HUES48 (cell line): ENCODE measurements around the gene PRKCQ.

Source experiments
- H3K27ac ChIP-seq: one replicate; pipeline ENCODE4 v1.7.0; 2013; ENCODE audit warnings: low read depth, low read length, inconsistent platforms
- H3K27me3 ChIP-seq: 2 replicates; pipeline ENCODE4 v1.6.1; 2013; ENCODE audit warnings: mild to moderate bottlenecking, low read length; ENCODE audit not compliant: control insufficient read depth, insufficient read depth
- H3K36me3 ChIP-seq: 2 replicates; pipeline ENCODE4 v1.6.1; 2013; ENCODE audit warnings: low read length; ENCODE audit not compliant: control insufficient read depth, insufficient read depth
- H3K4me1 ChIP-seq: 2 replicates; pipeline ENCODE4 v1.6.1; 2013; ENCODE audit warnings: mild to moderate bottlenecking, low read length; ENCODE audit not compliant: control insufficient read depth, insufficient read depth
- H3K4me3 ChIP-seq: 2 replicates; pipeline ENCODE4 v1.5.1; 2013; ENCODE audit warnings: mild to moderate bottlenecking, low read depth, low read length
- H3K9ac ChIP-seq: 2 replicates; pipeline ENCODE4 v1.6.1; 2013; ENCODE audit warnings: mild to moderate bottlenecking, low read depth, low read length, moderate library complexity
- H3K9me3 ChIP-seq: 2 replicates; pipeline ENCODE4 v1.6.1; 2013; ENCODE audit warnings: low read length; ENCODE audit not compliant: control insufficient read depth, insufficient read depth

The PRKCQ gene

DNA sequence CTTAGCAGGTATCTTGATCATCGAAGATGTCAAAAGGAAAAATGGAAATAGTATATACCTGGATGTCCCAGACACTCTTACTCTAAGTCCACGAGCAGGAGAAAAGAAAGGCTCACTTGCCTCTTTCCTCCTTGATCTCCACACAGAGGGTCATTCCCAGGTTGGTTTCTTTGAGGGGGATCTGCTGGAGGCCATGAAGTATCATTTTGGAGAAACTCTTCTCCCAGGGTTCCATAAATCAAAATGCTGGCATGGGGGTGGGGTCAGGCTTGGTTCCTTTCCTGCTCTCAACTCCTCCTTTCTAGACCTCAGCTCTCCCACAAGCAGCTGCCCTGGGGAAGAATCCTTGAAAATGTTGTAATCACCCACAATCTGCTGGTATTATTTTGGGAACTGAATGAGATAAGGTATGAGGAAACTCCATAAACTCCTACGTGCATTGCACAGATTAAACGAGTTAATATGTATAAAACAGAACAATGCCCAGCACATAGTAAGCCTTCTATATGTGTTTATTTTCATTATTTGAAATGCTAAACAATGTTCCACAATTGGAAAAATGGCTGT is 54.4 kb downstream of the PRKCQ start:
- H3K4me1 ChIP-seq, result no peaks in the 10 kb centered on the region
- no peak overlapping the region for H3K9ac ChIP-seq
- H3K27ac ChIP-seq, result no peak overlapping the region
- H3K9me3 ChIP-seq, result no peaks in the 10 kb centered on the region
- H3K36me3 ChIP-seq, result no peaks in the 10 kb centered on the region
- H3K4me3 ChIP-seq, result no peak overlapping the region
- no peaks in the 10 kb centered on the region for H3K27me3 ChIP-seq

DNA sequence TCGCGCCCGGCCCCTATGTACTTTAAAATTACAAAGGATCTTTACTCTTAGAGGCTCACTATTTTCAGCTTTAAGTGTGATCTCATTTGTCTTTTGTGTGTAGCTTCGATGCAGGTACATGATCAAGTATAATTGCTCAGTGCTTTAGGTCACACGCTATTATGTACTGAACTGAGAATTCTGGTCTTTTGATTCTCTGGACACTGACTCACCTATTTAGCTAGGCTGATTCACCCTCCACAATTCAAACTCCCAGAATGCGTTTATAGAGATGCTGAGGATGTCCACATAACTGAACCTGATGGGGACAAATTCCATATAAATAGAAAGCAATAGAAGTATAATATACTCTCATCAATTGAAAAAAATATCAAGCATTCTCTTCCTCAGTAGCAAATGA is 57.8 kb downstream of the PRKCQ start:
- no peaks in the 10 kb centered on the region for H3K4me1 ChIP-seq
- no peak overlapping the region for H3K27ac ChIP-seq
- H3K27me3 ChIP-seq, result no peaks in the 10 kb centered on the region
- H3K36me3 ChIP-seq, result no peaks in the 10 kb centered on the region
- H3K9me3 ChIP-seq, result no peaks in the 10 kb centered on the region
- H3K4me3 ChIP-seq, result no peak overlapping the region
- no peak overlapping the region for H3K9ac ChIP-seq

DNA sequence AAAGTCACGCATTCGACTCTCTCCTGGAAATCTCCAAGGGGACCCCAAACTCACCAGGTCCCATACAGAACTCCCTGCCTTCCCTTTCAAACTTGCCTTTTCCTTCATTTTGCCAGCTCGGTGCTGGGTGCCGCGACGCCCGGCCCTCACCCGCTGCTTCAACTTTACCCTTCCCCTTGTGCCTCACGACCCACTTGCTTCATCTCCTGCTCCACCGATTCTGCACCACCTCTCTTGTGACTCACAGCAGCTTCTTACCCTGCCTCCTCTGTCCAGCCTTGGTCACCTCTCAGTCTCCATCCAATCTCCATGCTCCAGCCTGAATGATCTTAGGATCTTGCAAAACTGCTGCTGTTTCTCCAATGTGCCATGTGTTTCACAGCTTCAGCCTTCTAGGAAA is 59.9 kb downstream of the PRKCQ start:
- no peak overlapping the region for H3K4me3 ChIP-seq
- H3K4me1 ChIP-seq, result 0 out of 2 replicates have a peak, but pooled peaks cover 4% of the 10 kb centered on the region
- no peak overlapping the region for H3K9ac ChIP-seq
- no peaks in the 10 kb centered on the region for H3K9me3 ChIP-seq
- H3K36me3 ChIP-seq, result no peaks in the 10 kb centered on the region
- no peak overlapping the region for H3K27ac ChIP-seq
- H3K27me3 ChIP-seq, result no peaks in the 10 kb centered on the region

DNA sequence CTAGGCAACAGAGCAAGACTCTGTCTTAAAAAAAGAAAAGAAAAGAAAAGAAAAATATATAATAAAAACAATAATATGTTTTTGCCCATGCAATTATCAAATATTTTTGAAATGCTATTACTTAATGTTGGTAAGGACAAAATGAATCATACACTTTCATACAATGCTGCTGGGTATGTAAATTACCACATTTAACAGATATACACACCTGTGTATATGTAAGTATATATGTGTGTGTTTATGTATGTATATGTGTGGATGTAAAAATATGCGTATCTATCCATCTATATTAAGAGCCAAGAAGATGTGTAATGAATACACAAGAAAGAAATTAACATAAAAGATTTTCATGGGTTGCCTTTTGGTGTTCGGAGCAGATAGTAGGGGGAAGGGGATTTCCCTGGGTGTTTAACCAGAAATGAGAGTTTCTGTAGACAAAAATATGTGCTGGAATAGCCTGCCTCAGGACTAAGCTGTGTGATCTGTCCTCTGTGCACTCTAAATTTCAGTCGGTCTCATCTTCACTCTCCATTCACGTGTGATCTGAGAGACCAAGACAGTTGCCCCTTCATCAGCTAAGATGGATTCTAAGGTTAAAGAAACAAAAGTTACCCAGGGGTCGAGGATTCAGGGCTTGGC is 61.2 kb downstream of the PRKCQ start:
- no peaks in the 10 kb centered on the region for H3K36me3 ChIP-seq
- no peaks in the 10 kb centered on the region for H3K9me3 ChIP-seq
- H3K27ac ChIP-seq, result no peak overlapping the region
- no peak overlapping the region for H3K4me3 ChIP-seq
- H3K9ac ChIP-seq, result no peak overlapping the region
- 0 out of 2 replicates have a peak, but pooled peaks cover 4% of the 10 kb centered on the region for H3K4me1 ChIP-seq
- H3K27me3 ChIP-seq, result no peaks in the 10 kb centered on the region

DNA sequence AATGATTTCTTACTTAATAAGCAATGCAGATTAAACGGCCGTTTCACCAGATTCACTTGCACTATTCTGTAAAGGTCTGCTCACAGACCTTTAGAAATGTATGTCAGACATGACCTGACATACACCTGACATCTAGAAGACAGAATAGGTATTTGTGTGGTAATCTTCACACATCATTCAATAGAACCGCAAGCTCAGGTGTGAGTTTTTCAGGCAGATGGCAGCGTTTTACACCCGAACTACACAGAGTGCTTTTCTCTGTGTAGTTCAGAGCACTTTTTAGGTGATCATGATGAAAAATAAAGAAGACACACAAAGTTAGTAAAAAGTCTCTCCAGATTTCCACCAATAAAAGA is 63.2 kb downstream of the PRKCQ start:
- H3K36me3 ChIP-seq, result no peaks in the 10 kb centered on the region
- 0 out of 2 replicates have a peak, but pooled peaks cover 4% of the 10 kb centered on the region for H3K4me1 ChIP-seq
- H3K9me3 ChIP-seq, result no peaks in the 10 kb centered on the region
- no peaks in the 10 kb centered on the region for H3K27me3 ChIP-seq
- no peak overlapping the region for H3K9ac ChIP-seq
- no peak overlapping the region for H3K27ac ChIP-seq
- no peak overlapping the region for H3K4me3 ChIP-seq

DNA sequence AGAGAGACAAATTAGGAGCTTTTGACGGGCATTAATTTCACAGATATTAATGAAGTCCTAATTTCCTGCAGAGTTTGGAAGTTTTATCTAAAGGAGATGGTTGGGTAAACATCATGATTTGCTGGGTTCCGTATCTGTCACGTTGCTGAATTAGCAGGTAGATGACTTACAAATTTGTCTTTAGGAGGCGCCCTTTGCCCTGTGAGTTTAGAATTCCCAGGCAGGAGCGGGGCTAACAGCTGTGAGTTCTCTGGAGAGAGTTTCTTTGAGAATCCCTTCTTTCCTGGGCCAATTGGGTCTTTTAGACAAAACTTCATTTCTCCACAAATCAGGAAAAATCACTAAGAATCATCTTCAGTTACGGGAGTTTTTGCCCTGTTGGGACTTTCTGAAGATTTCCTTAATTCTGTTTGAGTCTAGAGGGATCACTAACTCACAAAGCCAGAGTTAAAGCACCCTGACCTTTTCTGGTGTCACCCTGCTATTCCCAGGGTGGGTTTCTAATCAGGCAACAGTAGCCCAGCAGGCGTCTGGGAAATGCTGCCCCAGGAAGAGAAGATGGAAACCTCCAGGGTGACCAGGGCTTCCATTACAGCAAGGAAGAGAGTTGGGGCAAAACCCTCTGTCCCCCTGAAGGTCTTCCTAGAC is 63.7 kb downstream of the PRKCQ start:
- H3K27me3 ChIP-seq, result no peaks in the 10 kb centered on the region
- no peak overlapping the region for H3K9ac ChIP-seq
- no peak overlapping the region for H3K4me3 ChIP-seq
- no peaks in the 10 kb centered on the region for H3K9me3 ChIP-seq
- H3K27ac ChIP-seq, result no peak overlapping the region
- no peaks in the 10 kb centered on the region for H3K36me3 ChIP-seq
- H3K4me1 ChIP-seq, result 0 out of 2 replicates have a peak, but pooled peaks cover 4% of the 10 kb centered on the region

DNA sequence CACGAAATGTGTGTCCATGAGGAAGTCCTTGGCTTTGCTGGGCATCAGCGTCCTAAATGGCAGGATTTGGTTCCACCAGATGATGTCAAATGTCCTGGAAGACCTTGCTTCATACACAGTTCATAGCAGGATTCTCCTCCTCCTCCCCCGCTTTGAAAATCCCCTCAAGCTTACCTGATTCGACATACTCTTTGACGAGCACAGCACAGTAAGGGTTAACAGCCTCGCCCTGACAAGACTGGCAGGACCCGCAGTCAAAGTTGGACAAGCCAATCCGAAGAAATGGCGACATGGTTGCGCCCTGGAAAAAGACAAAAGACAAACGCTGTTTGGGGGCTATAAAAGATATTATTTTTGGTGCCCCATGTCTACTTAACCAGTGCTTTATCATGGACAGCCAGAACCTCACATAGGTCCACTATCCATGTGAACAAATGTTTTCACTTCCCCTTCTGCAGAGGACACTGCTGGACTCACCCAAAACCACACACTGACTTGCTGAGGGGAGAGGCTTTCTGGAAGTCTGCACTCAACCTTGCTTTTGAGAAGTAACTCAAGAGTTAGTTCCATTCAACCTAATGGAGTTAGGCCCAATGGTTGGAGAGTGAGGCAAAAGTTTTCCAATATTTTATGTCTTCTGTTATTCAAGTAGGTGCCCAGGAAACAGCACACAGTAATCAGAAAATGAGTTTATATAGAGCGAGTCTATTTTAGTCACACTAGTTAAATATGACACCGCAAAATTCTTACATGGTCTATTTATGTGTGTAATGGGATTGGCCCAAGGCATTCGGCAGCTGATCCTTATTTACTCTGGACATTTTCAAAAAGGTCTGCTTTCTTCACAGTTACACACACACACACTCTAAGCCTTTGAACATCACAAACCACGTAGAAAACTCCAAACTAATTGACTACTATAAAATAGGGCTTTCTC is 65.0 kb downstream of the PRKCQ start:
- Histone ChIP-seq H3K27me3 (no peaks in the 10 kb centered on the region), H3K4me3 (no peak overlapping the region), H3K9me3 (no peaks in the 10 kb centered on the region; the same call in 1 of the 2 replicates), H3K4me1 (0 out of 2 replicates have a peak, but pooled peaks cover 4% of the 10 kb centered on the region), H3K27ac (no peak overlapping the region), H3K36me3 (peaks cover 9% of the 10 kb centered on the region; the same call in 1 of the 2 replicates), H3K9ac (no peak overlapping the region)

DNA sequence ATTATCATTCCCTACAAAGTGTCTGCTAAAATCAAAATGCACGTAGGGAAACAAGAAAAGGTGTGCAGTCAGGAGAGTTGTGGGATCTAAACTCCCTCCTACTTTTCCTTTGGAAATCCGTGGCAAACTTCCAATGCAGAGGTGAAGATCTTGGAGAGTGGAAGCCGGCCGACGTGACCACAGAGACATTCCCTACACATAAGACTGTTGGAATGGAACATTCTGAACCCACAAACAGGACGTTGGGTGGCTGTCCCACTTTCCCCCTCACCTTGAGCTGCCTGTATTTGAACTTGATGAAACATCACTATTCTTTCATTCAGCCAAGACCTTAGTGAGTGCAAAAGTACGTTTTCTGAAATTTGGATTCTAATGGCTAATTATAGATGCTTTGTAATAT is 65.9 kb downstream of the PRKCQ start:
- peaks cover 9% of the 10 kb centered on the region; the same call in 1 of the 2 replicates for H3K36me3 ChIP-seq
- H3K9me3 ChIP-seq, result no peaks in the 10 kb centered on the region; the same call in 1 of the 2 replicates
- no peaks in the 10 kb centered on the region for H3K27me3 ChIP-seq
- H3K9ac ChIP-seq, result no peak overlapping the region
- 0 out of 2 replicates have a peak, but pooled peaks cover 4% of the 10 kb centered on the region for H3K4me1 ChIP-seq
- H3K27ac ChIP-seq, result no peak overlapping the region
- H3K4me3 ChIP-seq, result no peak overlapping the region

DNA sequence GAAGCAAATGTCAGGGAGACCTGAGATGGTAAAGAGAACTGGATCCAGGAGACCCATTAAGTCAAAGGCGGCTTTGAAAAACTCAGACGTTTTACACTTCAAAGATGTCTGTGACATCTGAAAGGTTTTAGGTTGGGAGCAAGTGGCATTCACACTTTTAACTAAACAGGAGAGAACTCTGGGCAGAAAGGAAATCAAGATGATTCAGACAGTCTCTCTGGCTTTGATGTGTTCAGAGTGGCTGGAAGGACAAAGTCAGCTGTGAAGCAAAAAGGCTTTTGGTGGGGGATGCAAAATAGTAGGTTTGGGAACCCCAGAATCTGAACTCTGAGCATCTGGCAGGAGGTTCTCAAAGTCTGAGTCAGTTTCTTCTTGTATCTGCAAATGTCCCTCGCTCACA is 66.6 kb downstream of the PRKCQ start:
- no peak overlapping the region for H3K27ac ChIP-seq
- H3K27me3 ChIP-seq, result no peaks in the 10 kb centered on the region
- H3K36me3 ChIP-seq, result peaks cover 9% of the 10 kb centered on the region; the same call in 1 of the 2 replicates

DNA sequence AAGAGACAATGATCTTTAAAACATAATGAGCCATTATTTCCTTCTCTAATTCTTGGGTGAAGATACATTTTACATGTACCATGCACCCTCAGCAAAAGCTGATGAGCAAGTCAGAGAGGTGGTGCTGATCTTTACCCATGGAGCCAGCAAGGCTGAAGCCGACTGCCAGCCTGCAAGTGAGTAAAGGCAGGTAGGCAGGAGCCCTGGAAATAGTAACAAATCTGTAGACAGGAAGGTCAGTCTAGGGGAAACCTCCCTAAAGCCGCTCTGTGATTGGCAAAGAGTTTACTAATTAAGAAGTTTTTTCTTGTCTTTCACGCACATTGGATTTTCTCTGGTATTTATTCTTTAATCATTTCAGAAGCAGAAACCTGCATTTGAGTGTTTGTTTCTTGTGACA is 67.9 kb downstream of the PRKCQ start:
- Histone ChIP-seq H3K9me3 (no peaks in the 10 kb centered on the region; the same call in 1 of the 2 replicates), H3K36me3 (peaks cover 9% of the 10 kb centered on the region; the same call in 1 of the 2 replicates), H3K27ac (no peak overlapping the region)

More for the DNA sequence above, 66.6 kb downstream of the PRKCQ start:
- Histone ChIP-seq H3K4me1 (0 out of 2 replicates have a peak, but pooled peaks cover 4% of the 10 kb centered on the region), H3K9ac (no peak overlapping the region), H3K9me3 (no peaks in the 10 kb centered on the region; the same call in 1 of the 2 replicates), H3K4me3 (no peak overlapping the region)

More for the DNA sequence above, 67.9 kb downstream of the PRKCQ start:
- H3K4me3 ChIP-seq, result no peak overlapping the region
- no peaks in the 10 kb centered on the region for H3K27me3 ChIP-seq
- 0 out of 2 replicates have a peak, but pooled peaks cover 4% of the 10 kb centered on the region for H3K4me1 ChIP-seq
- no peak overlapping the region for H3K9ac ChIP-seq
